Measurements from ENCODE around the gene GRB14.

The GRB14 gene

GRCh38 chr2:164662066-164662465 is 40.8 kb upstream of the GRB14 start:
- no peak for DNase-seq (ENCODE audit: extremely low read depth, insufficient read length)
- Histone ChIP-seq H3K4me3 (replicated peaks; ENCODE audit: low read depth, low read length) (no peak overlapping the region), H3K27me3 (replicated peaks; ENCODE audit: control insufficient read depth, insufficient read depth, low read length) (no peaks in the 10 kb centered on the region), H3K36me3 (ENCODE audit: control insufficient read depth, insufficient read depth, low read length) (no peaks in the 10 kb centered on the region)
- TF ChIP-seq CTCF (IDR thresholded peaks at IDR 0.05; ENCODE audit: insufficient read depth, low read length, poor library complexity, severe bottlenecking): no peak

- no peaks in the 10 kb centered on the region for H3K27me3 ChIP-seq (replicated peaks; ENCODE audit: control insufficient read depth, insufficient read depth, low read length)
- H3K4me3 ChIP-seq (replicated peaks; ENCODE audit: low read depth, low read length): no peak overlapping the region
- TF ChIP-seq CTCF (IDR thresholded peaks at IDR 0.05; ENCODE audit: insufficient read depth, low read length, poor library complexity, severe bottlenecking): no peak
- no peaks in the 10 kb centered on the region for H3K36me3 ChIP-seq (ENCODE audit: control insufficient read depth, insufficient read depth, low read length)
- DNase-seq (ENCODE audit: extremely low read depth, insufficient read length): no peak
Observed at GRCh38 chr2:164661349-164661748, 40.1 kb upstream of the GRB14 start.

- Histone ChIP-seq H3K27me3 (replicated peaks; ENCODE audit: control insufficient read depth, insufficient read depth, low read length) (no peaks in the 10 kb centered on the region), H3K4me3 (replicated peaks; ENCODE audit: low read depth, low read length) (no peak overlapping the region), H3K36me3 (ENCODE audit: control insufficient read depth, insufficient read depth, low read length) (no peaks in the 10 kb centered on the region)
- no peak for TF ChIP-seq CTCF (IDR thresholded peaks at IDR 0.05; ENCODE audit: insufficient read depth, low read length, poor library complexity, severe bottlenecking)
- DNase-seq (ENCODE audit: extremely low read depth, insufficient read length): no peak
Observed at GRCh38 chr2:164657129-164657528, 35.8 kb upstream of the GRB14 start.

GRCh38 chr2:164655750-164656149 is 34.5 kb upstream of the GRB14 start:
- no peak for TF ChIP-seq CTCF (IDR thresholded peaks at IDR 0.05; ENCODE audit: insufficient read depth, low read length, poor library complexity, severe bottlenecking)
- no peak overlapping the region for H3K4me3 ChIP-seq (replicated peaks; ENCODE audit: low read depth, low read length)
- H3K36me3 ChIP-seq (ENCODE audit: control insufficient read depth, insufficient read depth, low read length): no peaks in the 10 kb centered on the region
- no peaks in the 10 kb centered on the region for H3K27me3 ChIP-seq (replicated peaks; ENCODE audit: control insufficient read depth, insufficient read depth, low read length)
- no peak for DNase-seq (ENCODE audit: extremely low read depth, insufficient read length)

GRCh38 chr2:164655336-164655735 is 34.1 kb upstream of the GRB14 start:
- no peak for DNase-seq (ENCODE audit: extremely low read depth, insufficient read length)
- no peak overlapping the region for H3K4me3 ChIP-seq (replicated peaks; ENCODE audit: low read depth, low read length)
- H3K27me3 ChIP-seq (replicated peaks; ENCODE audit: control insufficient read depth, insufficient read depth, low read length): no peaks in the 10 kb centered on the region
- TF ChIP-seq CTCF (IDR thresholded peaks at IDR 0.05; ENCODE audit: insufficient read depth, low read length, poor library complexity, severe bottlenecking): no peak
- H3K36me3 ChIP-seq (ENCODE audit: control insufficient read depth, insufficient read depth, low read length): no peaks in the 10 kb centered on the region

GRCh38 chr2:164651361-164651760 is 30.1 kb upstream of the GRB14 start:
- no peak for TF ChIP-seq CTCF (IDR thresholded peaks at IDR 0.05; ENCODE audit: insufficient read depth, low read length, poor library complexity, severe bottlenecking)
- H3K27me3 ChIP-seq (replicated peaks; ENCODE audit: control insufficient read depth, insufficient read depth, low read length): no peaks in the 10 kb centered on the region
- H3K36me3 ChIP-seq (ENCODE audit: control insufficient read depth, insufficient read depth, low read length): no peaks in the 10 kb centered on the region
- no peak overlapping the region for H3K4me3 ChIP-seq (replicated peaks; ENCODE audit: low read depth, low read length)
- DNase-seq (ENCODE audit: extremely low read depth, insufficient read length): no peak

Measured in GM06990 (cell line).